ENCODE results near the gene EXOC4. TPM values are rescaled to one million over a fixed set of nuclear protein-coding genes. Genes with fewer than 3 reads are reported as not detected.
"Not testable (repeated sequence)": the region's sequence is repeated elsewhere in the genome, so short reads cannot be mapped to it uniquely, and the experiment has no call there.

The EXOC4 gene
- total RNA-seq, 2 experiments from 2014 or later: 51.9 to 90.1 TPM

GRCh38 chr7:133779538-133779937 is 526.7 kb downstream of the EXOC4 start:
- intact Hi-C loops (cut with DNase I, micrococcal nuclease); H3K27ac Mint-ChIP-seq; H3K4me1 Mint-ChIP-seq; H3K4me3 Mint-ChIP-seq; H3K27me3 Mint-ChIP-seq; ATAC-seq; H3K9me3 Mint-ChIP-seq (ENCODE audit: low read depth); CTCF ChIA-PET; POLR2A ChIA-PET; DNase-seq: not testable (repeated sequence)
- H3K36me3 Mint-ChIP-seq (ENCODE audit: low read depth): peaks cover 22% of the 10 kb centered on the region

DNA sequence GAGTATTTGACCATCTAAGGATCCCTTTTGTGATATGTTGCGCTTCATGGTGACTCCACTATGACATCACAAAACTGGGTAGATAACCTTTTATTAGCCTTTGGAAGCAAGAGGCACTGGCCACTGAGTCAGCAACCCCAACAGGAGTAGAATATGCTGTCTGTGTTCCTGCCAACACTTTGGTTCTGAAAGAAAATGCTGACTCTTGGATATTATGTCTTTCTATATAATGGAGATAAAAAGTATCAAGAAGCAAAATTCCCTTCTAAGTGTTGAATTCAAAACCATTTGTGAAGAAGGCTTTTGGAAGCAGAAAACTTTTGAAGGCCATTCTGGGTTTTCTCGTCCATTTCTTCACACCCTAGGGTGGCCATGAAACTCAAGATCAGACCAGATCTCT is 528.0 kb downstream of the EXOC4 start:
- DNase-seq: no peak
- H3K4me1 Mint-ChIP-seq: peaks cover 2% of the 10 kb centered on the region
- no peak for ATAC-seq
- no peaks in the 10 kb centered on the region for H3K27me3 Mint-ChIP-seq
- no peak overlapping the region for H3K4me3 Mint-ChIP-seq
- ChIA-PET POLR2A (no interaction called here), CTCF (no interaction called here)
- peaks cover 9% of the 10 kb centered on the region for H3K9me3 Mint-ChIP-seq (ENCODE audit: low read depth)
- H3K27ac Mint-ChIP-seq: no peak overlapping the region
- intact Hi-C loops (cut with DNase I, micrococcal nuclease): no loop called here
- peaks cover 22% of the 10 kb centered on the region for H3K36me3 Mint-ChIP-seq (ENCODE audit: low read depth)

DNA sequence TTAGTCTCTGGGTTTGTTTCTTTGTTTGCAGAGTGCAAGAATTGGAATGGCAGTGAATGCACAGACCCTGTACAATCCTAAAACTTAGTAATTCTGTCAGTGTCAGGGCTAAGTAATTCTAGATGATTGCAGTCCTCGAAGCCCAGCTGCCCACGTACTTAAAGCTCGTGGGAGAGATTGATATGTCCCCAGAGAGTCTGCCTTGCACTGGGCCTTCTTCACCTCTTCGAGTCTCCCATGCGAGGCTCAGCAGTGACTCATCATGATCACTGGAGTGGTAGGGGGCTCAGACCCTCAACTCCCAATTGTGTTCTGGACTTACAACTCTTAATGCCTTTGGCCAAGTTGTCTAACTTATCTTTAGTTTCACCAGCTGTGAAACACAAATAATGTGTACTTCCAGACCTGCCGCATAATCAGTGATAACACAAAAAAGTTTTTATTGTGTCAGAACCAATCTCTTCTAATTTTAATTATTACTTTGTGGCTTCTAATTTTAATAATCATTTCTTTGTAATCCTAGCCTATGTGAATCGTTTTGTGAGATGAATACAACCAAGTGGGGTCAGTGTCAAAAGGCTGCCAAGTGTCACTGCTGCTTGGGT is 528.7 kb downstream of the EXOC4 start:
- ChIA-PET CTCF (interaction anchor here (1.2 kb wide), 1 partner anchor 10 kb away, joined by 4 read pairs; no protein-coding TSS in a partner anchor), POLR2A (no interaction called here)
- H3K36me3 Mint-ChIP-seq (ENCODE audit: low read depth): peaks cover 18% of the 10 kb centered on the region
- intact Hi-C loops (cut with DNase I, micrococcal nuclease): no loop called here
- ATAC-seq (no peak), DNase-seq (no peak)
- peaks cover 9% of the 10 kb centered on the region for H3K9me3 Mint-ChIP-seq (ENCODE audit: low read depth)
- no peak overlapping the region for H3K4me3 Mint-ChIP-seq
- no peak overlapping the region for H3K27ac Mint-ChIP-seq
- H3K27me3 Mint-ChIP-seq: no peaks in the 10 kb centered on the region
- peaks cover 2% of the 10 kb centered on the region for H3K4me1 Mint-ChIP-seq

GRCh38 chr7:133782470-133782869 is 529.6 kb downstream of the EXOC4 start:
- no peaks in the 10 kb centered on the region for H3K27me3 Mint-ChIP-seq
- no peak overlapping the region for H3K27ac Mint-ChIP-seq
- H3K9me3 Mint-ChIP-seq (ENCODE audit: low read depth): peaks cover 9% of the 10 kb centered on the region
- no peak overlapping the region for H3K4me3 Mint-ChIP-seq
- H3K4me1 Mint-ChIP-seq: peaks cover 2% of the 10 kb centered on the region
- ATAC-seq (no peak), DNase-seq (no peak)
- CTCF ChIA-PET: interaction anchor here (1.2 kb wide), 1 partner anchor 9 kb away, joined by 4 read pairs; no protein-coding TSS in a partner anchor
- POLR2A ChIA-PET: no interaction called here
- intact Hi-C loops (cut with DNase I, micrococcal nuclease): no loop called here
- peaks cover 18% of the 10 kb centered on the region for H3K36me3 Mint-ChIP-seq (ENCODE audit: low read depth)

DNA sequence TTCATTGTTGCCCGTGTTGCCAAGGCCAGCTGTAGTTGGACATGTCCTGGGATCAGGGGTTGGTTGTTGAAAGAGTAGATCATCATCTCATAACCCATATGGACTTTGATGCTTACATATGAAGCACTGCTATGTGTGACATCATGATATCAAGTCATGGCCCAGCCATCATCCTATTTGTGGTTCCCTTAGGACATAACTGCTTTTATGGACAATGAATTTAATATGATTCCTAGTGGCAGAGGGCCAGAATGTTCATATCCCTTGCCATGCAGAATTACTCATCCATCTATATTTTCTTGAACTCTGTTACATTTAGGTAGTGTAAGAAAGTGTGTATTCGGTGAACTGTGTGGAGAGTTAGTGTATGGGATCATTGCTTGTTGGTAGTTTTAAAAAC is 530.4 kb downstream of the EXOC4 start:
- DNase-seq: no peak
- H3K9me3 Mint-ChIP-seq (ENCODE audit: low read depth): peaks cover 9% of the 10 kb centered on the region
- H3K27ac Mint-ChIP-seq: no peak overlapping the region
- H3K4me1 Mint-ChIP-seq: peaks cover 2% of the 10 kb centered on the region
- ChIA-PET POLR2A (no interaction called here), CTCF (no interaction called here)
- no peak overlapping the region for H3K4me3 Mint-ChIP-seq
- intact Hi-C loops (cut with DNase I, micrococcal nuclease): no loop called here
- ATAC-seq: no peak
- H3K27me3 Mint-ChIP-seq: no peaks in the 10 kb centered on the region
- H3K36me3 Mint-ChIP-seq (ENCODE audit: low read depth): peaks cover 13% of the 10 kb centered on the region

GRCh38 chr7:133784486-133785001 is 531.7 kb downstream of the EXOC4 start:
- no peak overlapping the region for H3K4me3 Mint-ChIP-seq

GRCh38 chr7:133786401-133786937 is 533.6 kb downstream of the EXOC4 start:
- ATAC-seq (no peak), DNase-seq (no peak)
- peaks cover 4% of the 10 kb centered on the region for H3K36me3 Mint-ChIP-seq (ENCODE audit: low read depth)
- peaks cover 2% of the 10 kb centered on the region for H3K4me1 Mint-ChIP-seq
- no peaks in the 10 kb centered on the region for H3K9me3 Mint-ChIP-seq (ENCODE audit: low read depth)
- intact Hi-C loops (cut with DNase I, micrococcal nuclease): no loop called here
- no peak overlapping the region for H3K27ac Mint-ChIP-seq
- CTCF ChIA-PET: no interaction called here
- H3K4me3 Mint-ChIP-seq: no peak overlapping the region
- POLR2A ChIA-PET: no interaction called here
- no peaks in the 10 kb centered on the region for H3K27me3 Mint-ChIP-seq

More at GRCh38 chr7:133784486-133785001, 531.7 kb downstream of the EXOC4 start:
- Mint-ChIP-seq H3K9me3 (ENCODE audit: low read depth) (peaks cover 2% of the 10 kb centered on the region), H3K27ac (no peak overlapping the region), H3K36me3 (ENCODE audit: low read depth) (peaks cover 11% of the 10 kb centered on the region), H3K4me1 (peaks cover 2% of the 10 kb centered on the region), H3K27me3 (no peaks in the 10 kb centered on the region)
- no peak for DNase-seq
- ATAC-seq: no peak
- intact Hi-C loops (cut with DNase I, micrococcal nuclease): no loop called here
- ChIA-PET POLR2A (no interaction called here), CTCF (no interaction called here)

DNA sequence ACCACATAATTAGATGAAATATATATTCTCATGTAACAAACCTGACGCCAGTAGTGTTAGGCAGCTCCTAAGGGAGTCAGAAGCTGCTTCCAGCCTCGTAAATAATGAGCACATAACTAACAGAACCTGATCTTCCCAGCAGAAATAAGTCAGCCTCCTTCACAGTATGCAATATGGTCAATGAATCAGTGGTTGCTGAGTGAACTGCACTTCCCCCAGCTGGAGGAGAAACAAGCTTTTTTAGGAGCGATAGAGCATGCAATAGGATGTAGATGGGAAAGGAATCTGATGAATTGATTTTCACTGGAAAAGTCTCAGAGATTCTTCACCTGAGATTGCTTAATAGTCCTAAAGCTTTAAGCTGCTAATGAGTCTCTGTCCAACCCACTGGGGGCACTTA is 537.1 kb downstream of the EXOC4 start:
- intact Hi-C loops (cut with DNase I, micrococcal nuclease): no loop called here
- no peaks in the 10 kb centered on the region for H3K27me3 Mint-ChIP-seq

DNA sequence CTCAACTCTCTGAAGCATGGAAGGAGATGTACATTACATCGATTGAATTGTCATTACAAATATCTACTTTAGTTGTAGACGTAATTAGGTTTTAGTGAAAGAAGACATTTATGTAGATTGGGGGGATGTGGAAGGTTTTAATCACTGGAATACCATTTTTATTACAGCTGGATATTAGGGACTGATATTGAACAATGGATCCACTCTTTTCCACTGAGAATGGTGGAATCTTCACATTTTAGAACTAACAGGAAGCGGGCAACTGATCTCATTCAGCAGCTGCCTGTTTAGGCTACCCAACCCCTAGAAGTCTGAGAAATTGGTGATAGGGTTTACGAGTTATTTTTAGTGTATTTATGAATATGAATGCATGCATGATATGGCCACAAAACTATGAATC is 538.0 kb downstream of the EXOC4 start:
- ATAC-seq (no peak), DNase-seq (no peak)
- Mint-ChIP-seq H3K27ac (no peak overlapping the region), H3K4me1 (no peaks in the 10 kb centered on the region), H3K36me3 (ENCODE audit: low read depth) (peaks cover 9% of the 10 kb centered on the region), H3K9me3 (ENCODE audit: low read depth) (no peaks in the 10 kb centered on the region), H3K27me3 (no peaks in the 10 kb centered on the region), H3K4me3 (no peak overlapping the region)
- intact Hi-C loops (cut with DNase I, micrococcal nuclease): no loop called here
- ChIA-PET POLR2A (no interaction called here), CTCF (no interaction called here)

More for the DNA sequence above, 537.1 kb downstream of the EXOC4 start:
- ATAC-seq: no peak
- DNase-seq: no peak
- Mint-ChIP-seq H3K36me3 (ENCODE audit: low read depth) (peaks cover 9% of the 10 kb centered on the region), H3K9me3 (ENCODE audit: low read depth) (no peaks in the 10 kb centered on the region), H3K4me3 (no peak overlapping the region), H3K4me1 (no peaks in the 10 kb centered on the region), H3K27ac (no peak overlapping the region)
- ChIA-PET CTCF (interaction anchor here (0.5 to 0.7 kb wide), 2 partner anchors 120 to 1356 kb away, joined by 3 read pairs; no protein-coding TSS in a partner anchor), POLR2A (no interaction called here)

GRCh38 chr7:133794479-133794878 is 541.6 kb downstream of the EXOC4 start:
- intact Hi-C loops (cut with DNase I, micrococcal nuclease): no loop called here
- CTCF ChIA-PET: no interaction called here
- Mint-ChIP-seq H3K9me3 (ENCODE audit: low read depth) (no peaks in the 10 kb centered on the region), H3K4me1 (no peaks in the 10 kb centered on the region), H3K36me3 (ENCODE audit: low read depth) (peaks cover 5% of the 10 kb centered on the region), H3K27me3 (no peaks in the 10 kb centered on the region), H3K27ac (no peak overlapping the region), H3K4me3 (no peak overlapping the region)
- ATAC-seq (no peak), DNase-seq (no peak)
- POLR2A ChIA-PET: no interaction called here

GRCh38 chr7:133795068-133795665 is 542.3 kb downstream of the EXOC4 start:
- intact Hi-C loops (cut with DNase I, micrococcal nuclease): no loop called here

More at GRCh38 chr7:133795068-133795665, 542.3 kb downstream of the EXOC4 start:
- ATAC-seq (no peak), DNase-seq (no peak)
- no peaks in the 10 kb centered on the region for H3K27me3 Mint-ChIP-seq
- no peak overlapping the region for H3K4me3 Mint-ChIP-seq
- CTCF ChIA-PET: no interaction called here
- no peaks in the 10 kb centered on the region for H3K9me3 Mint-ChIP-seq (ENCODE audit: low read depth)
- no peaks in the 10 kb centered on the region for H3K4me1 Mint-ChIP-seq
- no peak overlapping the region for H3K27ac Mint-ChIP-seq
- peaks cover 5% of the 10 kb centered on the region for H3K36me3 Mint-ChIP-seq (ENCODE audit: low read depth)
- POLR2A ChIA-PET: no interaction called here

Data from activated CD4-positive, alpha-beta T cell treated with anti-CD3 and anti-CD28 coated beads for 36 hours (primary cell).